Thymus (tissue), 14 donors: ENCODE measurements around the gene TBX19. TPM values are rescaled to one million over a fixed set of nuclear protein-coding genes. Genes with fewer than 3 reads are reported as not detected.

Source experiments
- DNase-seq, 9 donors: peaks; one replicate each; pipeline ENCODE4 v3.0.0-alpha.2; 2013; ENCODE audit warnings: low spot score in 9 of 9, low read depth in 6 of 9, missing footprints in 1 of 9
- H3K27ac ChIP-seq, 2 donors: one replicate each; pipeline ENCODE4 v1.5.1; 2013; ENCODE audit warnings: control low read depth in 1 of 2, low read depth in 1 of 2, low read length in 1 of 2, mild to moderate bottlenecking in 1 of 2, moderate library complexity in 1 of 2
- H3K27me3 ChIP-seq, 2 donors: one replicate each; pipeline ENCODE4 v1.5.1; 2013; ENCODE audit warnings: low read length in 1 of 2; ENCODE audit not compliant: control insufficient read depth in 2 of 2, insufficient read depth in 1 of 2
- H3K36me3 ChIP-seq, 2 donors: one replicate each; pipeline ENCODE4 v1.5.1; 2013; ENCODE audit warnings: low read length in 1 of 2, mild to moderate bottlenecking in 1 of 2, moderate library complexity in 1 of 2; ENCODE audit not compliant: control insufficient read depth in 2 of 2, insufficient read depth in 2 of 2
- H3K4me1 ChIP-seq, 2 donors: one replicate each; pipeline ENCODE4 v1.5.1; 2013; ENCODE audit warnings: low read length in 2 of 2; ENCODE audit not compliant: control insufficient read depth in 2 of 2, insufficient read depth in 2 of 2
- H3K4me3 ChIP-seq, 2 donors: one replicate each; pipeline ENCODE4 v1.5.1; 2013; ENCODE audit warnings: low read length in 2 of 2, control low read depth in 1 of 2, mild to moderate bottlenecking in 1 of 2
- H3K9me3 ChIP-seq, 2 donors: one replicate each; pipeline ENCODE4 v1.5.1; 2013; ENCODE audit warnings: low read length in 1 of 2, mild to moderate bottlenecking in 1 of 2; ENCODE audit not compliant: control insufficient read depth in 2 of 2, insufficient read depth in 1 of 2
- WGBS: extraction: QIAGEN DNeasy Blood & Tissue Kit; methylation state at CpG from one replicate; pipeline ENCODE4 v1.1.7; 2013; 5-methylcytosine and 5-hydroxymethylcytosine counted together
- long read RNA-seq, 10 donors: transcript quantifications; one replicate each; lab custom pipeline, GENCODE V29; 2026
- polyA plus RNA-seq: library from polyadenylated mRNA; stranded (reverse); fragments of 200-250 nt; gene quantifications from one replicate; pipeline ENCODE4 v1.2.3, GENCODE V29; 2013
- total RNA-seq: library from RNA; stranded (reverse); fragments of 120-200 nt; gene quantifications from one replicate; pipeline ENCODE4 v1.2.4, GENCODE V29; 2013
- donor health status: healthy.

TBX19 gene
- total RNA-seq (0.76 TPM), polyA plus RNA-seq (2.1 TPM)
- long read RNA-seq, donor 1 = 0 reads
- long read RNA-seq, donor 2 = 0 reads
- long read RNA-seq, donor 3, partial matches to known transcripts = 0 of 1 reads
- long read RNA-seq, donor 3, other reads (novel, unspliced or antisense) = 0 of 1 reads
- long read RNA-seq, donor 4 = 0 reads
- long read RNA-seq, donor 5, partial matches to known transcripts = 0 of 1 reads
- long read RNA-seq, donor 5, other reads (novel, unspliced or antisense) = 0 of 1 reads
- long read RNA-seq, donor 6 = 0 reads
- long read RNA-seq, donor 7 = 0 reads
- long read RNA-seq, donor 8 = 0 reads
- long read RNA-seq, donor 9 = 0 reads
- long read RNA-seq, donor 10 = 0 reads

DNA sequence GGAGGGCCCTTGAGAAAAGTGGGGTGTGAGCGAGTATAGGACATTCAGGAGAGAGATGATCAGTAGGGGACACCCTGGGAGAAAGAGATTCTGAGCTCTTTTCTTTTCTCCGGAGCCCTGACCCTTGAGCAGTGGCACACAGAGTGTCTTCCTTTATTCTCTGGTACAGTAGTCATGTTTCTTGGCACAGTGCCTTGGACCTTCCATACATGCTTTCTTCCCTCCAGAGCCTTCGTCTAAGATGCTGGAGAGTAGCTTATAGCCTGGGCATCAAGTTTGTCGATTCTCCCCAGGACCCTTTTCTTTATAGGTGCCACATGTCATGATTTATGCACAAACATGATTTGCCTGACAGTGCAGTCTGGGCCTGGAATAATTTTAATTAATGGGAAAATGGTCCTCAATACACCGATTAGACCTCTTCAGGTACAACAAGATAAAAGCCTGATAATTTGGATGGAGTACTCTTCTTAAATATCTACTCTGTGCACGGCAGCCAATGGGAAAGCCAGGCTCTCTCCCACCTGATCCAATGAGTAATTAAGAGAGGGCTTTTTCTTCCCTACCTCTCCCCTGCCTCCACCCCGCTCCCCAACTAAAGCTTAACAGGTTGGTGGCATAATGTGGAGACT lies at the start of gene TBX19:
TBX19 (plus strand) TSS at position 582 of the 632 bp plus-strand sequence. CDS start 214 bp downstream, outside the sequence.
- Histone ChIP-seq H3K36me3 (no peaks in the 10 kb centered on the region), H3K27me3 (no peaks in the 10 kb centered on the region), H3K4me3 (no peak within 1 kb of the TSS), H3K9me3 (no peaks in the 10 kb centered on the region), H3K27ac (no peak within 1 kb of the TSS), H3K4me1 (no peaks in the 10 kb centered on the region)
- DNase-seq = no peak
- WGBS = 98% methylated on average over 7 of the region's 7 CpGs

GRCh38 chr1:168234846-168235547 lies 45.7 kb upstream of the TBX19 start:
- DNase-seq = peak in 3 of 9 donors; percentile 18 to 56 (median 32)
- 97% methylated on average over 8 of the region's 8 CpGs for WGBS
- Histone ChIP-seq H3K27me3 (no peaks in the 10 kb centered on the region), H3K4me1 (peaks cover 0 to under 1% of the 10 kb centered on the region in 2 donors), H3K27ac (no peak overlapping the region), H3K36me3 (peaks cover 43 to 81% of the 10 kb centered on the region in 2 donors), H3K4me3 (no peak overlapping the region), H3K9me3 (no peaks in the 10 kb centered on the region)

DNA sequence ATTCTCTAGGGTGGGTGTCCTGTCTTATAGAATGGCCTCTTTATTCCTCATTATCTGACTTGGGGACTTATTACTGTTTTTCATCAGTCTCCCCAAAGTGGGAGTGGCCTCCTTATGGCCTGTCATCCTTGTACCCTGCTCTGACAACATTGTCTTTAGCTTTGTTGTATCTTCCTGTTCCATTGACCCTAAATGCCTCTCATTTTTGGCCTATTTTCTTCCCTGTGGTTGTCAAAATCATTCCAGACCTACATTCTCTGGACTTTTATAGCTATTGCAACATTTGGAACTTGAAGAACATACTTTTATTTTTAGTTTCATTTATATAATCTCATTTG lies 45.2 kb upstream of the TBX19 start:
- DNase-seq = no peak
- H3K27ac ChIP-seq = no peak overlapping the region
- no peaks in the 10 kb centered on the region for H3K9me3 ChIP-seq
- no peaks in the 10 kb centered on the region for H3K27me3 ChIP-seq
- H3K36me3 ChIP-seq = peaks cover 39 to 80% of the 10 kb centered on the region in 2 donors
- H3K4me1 ChIP-seq = no peaks in the 10 kb centered on the region
- H3K4me3 ChIP-seq = no peak overlapping the region

GRCh38 chr1:168235937-168236336 lies 44.7 kb upstream of the TBX19 start:
- H3K36me3 ChIP-seq = peaks cover 39 to 80% of the 10 kb centered on the region in 2 donors
- H3K4me3 ChIP-seq = no peak overlapping the region
- no peaks in the 10 kb centered on the region for H3K4me1 ChIP-seq
- no peaks in the 10 kb centered on the region for H3K27me3 ChIP-seq
- DNase-seq = no peak
- no peak overlapping the region for H3K27ac ChIP-seq
- WGBS = 96% methylated on average over 3 of the region's 3 CpGs
- no peaks in the 10 kb centered on the region for H3K9me3 ChIP-seq

DNA sequence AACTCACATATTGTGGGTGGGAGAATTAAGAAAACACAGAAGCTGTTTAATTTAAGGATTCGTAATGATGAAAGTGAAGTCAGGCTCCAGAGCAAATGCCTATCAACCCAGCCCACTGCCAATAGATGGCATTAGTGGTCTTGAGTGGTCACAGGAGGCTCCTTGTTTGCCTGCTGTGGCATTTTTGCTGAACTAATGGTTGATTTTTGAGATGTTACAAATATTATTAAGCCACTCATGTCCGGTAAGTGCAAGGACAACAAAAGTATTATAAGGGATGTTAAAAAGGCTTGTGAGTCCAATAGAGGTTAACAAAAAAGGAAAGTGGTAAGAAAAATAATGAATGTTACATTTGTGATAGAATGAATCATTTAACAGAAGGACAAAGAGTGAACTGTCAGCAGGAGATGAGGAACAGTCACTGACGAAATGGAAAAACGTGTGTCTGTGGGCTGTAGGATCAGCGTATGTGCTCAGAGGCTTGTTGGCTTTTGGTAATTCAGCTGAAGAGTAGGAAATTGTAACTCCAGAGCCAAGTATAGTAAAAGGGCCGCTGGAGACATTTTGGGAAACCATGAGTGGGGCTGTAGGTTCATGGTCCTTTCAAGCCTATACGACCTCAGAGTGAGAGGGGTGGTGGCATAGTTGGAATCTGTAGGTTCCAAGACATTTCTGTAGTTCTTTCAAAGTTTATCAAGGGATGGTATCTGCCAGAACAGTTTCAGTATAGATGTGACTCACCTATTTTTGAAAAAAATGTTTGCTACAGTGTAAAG lies 43.7 kb upstream of the TBX19 start:
- Histone ChIP-seq H3K4me3 (no peak overlapping the region), H3K9me3 (no peaks in the 10 kb centered on the region), H3K4me1 (no peaks in the 10 kb centered on the region), H3K36me3 (peaks cover 44 to 78% of the 10 kb centered on the region in 2 donors), H3K27ac (no peak overlapping the region), H3K27me3 (no peaks in the 10 kb centered on the region)
- WGBS = 96% methylated on average over 7 of the region's 7 CpGs
- DNase-seq = no peak

DNA sequence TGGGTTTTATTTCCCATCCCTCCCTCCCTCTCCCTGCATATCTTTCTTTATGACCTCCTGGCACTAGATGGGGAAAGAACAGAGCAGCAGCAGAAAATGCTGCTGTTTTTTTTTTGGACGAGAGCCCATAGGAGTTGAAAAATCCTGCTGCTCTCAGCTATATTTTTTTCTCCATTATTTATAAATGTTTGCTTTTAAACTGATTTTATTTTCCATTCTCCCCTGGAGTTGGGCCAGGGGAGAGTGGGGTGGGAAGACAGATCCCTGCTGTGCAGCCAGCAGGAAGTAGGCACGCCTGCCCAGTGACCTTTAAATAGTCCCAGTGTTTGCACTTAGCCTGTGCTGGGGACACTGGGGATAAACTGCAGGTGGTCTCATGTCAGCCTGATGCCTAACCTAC lies 37.5 kb upstream of the TBX19 start:
- DNase-seq = no peak
- Histone ChIP-seq H3K4me1 (no peaks in the 10 kb centered on the region), H3K27ac (no peak overlapping the region), H3K4me3 (no peak overlapping the region), H3K27me3 (no peaks in the 10 kb centered on the region), H3K9me3 (no peaks in the 10 kb centered on the region), H3K36me3 (peaks cover 36 to 62% of the 10 kb centered on the region in 2 donors)
- 94% methylated on average over 2 of the region's 2 CpGs for WGBS

DNA sequence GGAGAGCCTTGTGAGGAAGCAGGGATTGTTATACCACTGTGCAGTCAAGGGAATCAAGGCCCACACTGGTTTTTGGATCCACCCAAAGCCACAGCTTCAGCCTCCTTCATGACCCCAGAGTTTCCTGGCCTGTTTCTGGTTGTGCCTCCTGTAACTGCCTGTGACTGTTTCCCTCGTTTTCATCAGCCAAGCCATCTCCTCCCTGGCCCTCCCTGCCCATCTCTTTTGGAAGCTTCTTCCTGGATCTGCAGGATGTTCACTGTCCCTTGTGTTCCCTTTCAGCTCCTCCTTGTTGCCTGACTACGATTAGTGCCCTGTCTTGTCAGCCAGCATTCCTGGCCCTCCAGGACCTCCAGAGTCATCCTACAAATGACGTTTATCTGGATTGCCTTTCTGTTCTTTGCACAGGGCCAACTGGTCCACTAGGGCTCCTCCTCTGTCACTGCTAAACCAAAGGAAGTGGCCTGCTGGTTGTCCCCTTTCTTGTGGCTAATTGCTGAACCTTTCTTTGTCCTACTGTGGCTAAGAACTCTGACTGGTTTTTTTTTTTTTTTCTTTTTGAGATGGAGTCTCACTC lies 37.0 kb upstream of the TBX19 start:
- DNase-seq = no peak

DNA sequence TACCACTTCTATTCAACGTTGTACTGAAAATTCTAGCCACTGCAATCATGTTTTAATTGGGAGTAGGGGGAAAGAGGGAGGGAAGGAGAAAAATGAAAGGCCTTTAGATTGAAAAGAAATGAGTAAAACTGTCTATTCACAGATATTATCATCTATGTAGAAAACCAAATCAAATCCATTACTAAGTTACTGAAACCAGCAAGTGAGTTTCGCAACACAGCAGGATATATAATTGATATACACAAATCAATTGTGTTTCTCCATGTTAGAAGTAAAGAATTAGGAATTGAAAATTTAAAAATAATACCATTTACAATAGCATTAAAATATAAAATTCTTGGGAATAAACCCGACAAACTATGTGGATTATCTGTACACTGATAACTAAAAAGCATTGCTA lies 35.6 kb upstream of the TBX19 start:
- DNase-seq = no peak
- WGBS = 98% methylated on average over 3 of the region's 3 CpGs

More for the DNA sequence above, 37.0 kb upstream of the TBX19 start:
- Histone ChIP-seq H3K27ac (no peak overlapping the region), H3K27me3 (no peaks in the 10 kb centered on the region), H3K4me3 (no peak overlapping the region), H3K36me3 (peaks cover 30 to 57% of the 10 kb centered on the region in 2 donors), H3K9me3 (no peaks in the 10 kb centered on the region), H3K4me1 (no peaks in the 10 kb centered on the region)
- 81% methylated on average over 3 of the region's 3 CpGs for WGBS

More for the DNA sequence above, 35.6 kb upstream of the TBX19 start:
- Histone ChIP-seq H3K9me3 (no peaks in the 10 kb centered on the region), H3K4me1 (no peaks in the 10 kb centered on the region), H3K36me3 (peaks cover 32 to 52% of the 10 kb centered on the region in 2 donors), H3K4me3 (no peak overlapping the region), H3K27ac (no peak overlapping the region), H3K27me3 (no peaks in the 10 kb centered on the region)
